COLO668 (cell line): ENCODE data around the gene OSBPL8.

Experiments
- DNase-seq: peaks from one replicate; lab custom pipeline; 2025; ENCODE audit not compliant: unreplicated experiment; lab: John Stamatoyannopoulos, UW

Gene OSBPL8

DNA sequence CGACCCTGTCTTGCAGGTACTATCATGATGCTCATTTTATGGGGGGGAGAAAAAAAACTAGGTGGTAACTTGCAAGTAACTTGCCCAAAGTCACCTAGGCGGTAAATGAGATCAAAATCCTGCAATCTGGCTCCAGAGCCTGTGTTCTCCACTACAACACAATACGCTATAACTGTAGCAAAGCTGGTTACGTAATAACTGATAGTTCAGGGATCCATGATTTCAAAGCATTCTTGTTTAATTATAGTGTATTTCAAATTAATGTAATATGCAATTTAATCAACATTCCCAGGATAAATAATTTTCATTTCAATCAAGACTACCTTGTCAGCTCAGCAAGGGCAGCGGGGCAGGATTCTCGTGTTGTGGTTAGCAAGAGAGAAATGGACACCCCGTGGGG, 243.1 kb downstream of the OSBPL8 start:
- no peak for DNase-seq

GRCh38 chr12:76313299-76313698, 246.3 kb downstream of the OSBPL8 start:
- no peak for DNase-seq

- no peak for DNase-seq
These were observed 247.3 kb downstream of the OSBPL8 start for GRCh38 chr12:76312315-76312714.

DNA sequence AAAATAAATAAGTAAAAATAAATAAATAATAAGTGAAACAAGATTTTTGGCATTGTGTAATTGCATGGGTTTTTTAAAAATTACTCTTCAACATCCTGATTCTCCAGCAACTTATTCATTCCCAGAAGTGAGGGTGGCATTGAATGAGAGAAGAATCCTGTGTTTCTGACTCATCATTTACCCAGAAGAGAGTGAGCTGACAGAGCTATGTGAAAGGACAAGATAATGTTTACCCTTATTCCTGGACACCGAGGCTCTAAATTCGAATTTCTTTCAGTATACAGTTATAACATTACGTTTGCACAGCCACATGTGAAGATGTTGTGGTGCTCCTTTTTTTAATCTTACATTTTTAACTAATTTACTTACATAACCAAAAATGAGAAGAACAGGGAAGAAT, 247.8 kb downstream of the OSBPL8 start:
- no peak for DNase-seq

GRCh38 chr12:76310110-76310509, 249.5 kb downstream of the OSBPL8 start:
- DNase-seq: no peak

DNA sequence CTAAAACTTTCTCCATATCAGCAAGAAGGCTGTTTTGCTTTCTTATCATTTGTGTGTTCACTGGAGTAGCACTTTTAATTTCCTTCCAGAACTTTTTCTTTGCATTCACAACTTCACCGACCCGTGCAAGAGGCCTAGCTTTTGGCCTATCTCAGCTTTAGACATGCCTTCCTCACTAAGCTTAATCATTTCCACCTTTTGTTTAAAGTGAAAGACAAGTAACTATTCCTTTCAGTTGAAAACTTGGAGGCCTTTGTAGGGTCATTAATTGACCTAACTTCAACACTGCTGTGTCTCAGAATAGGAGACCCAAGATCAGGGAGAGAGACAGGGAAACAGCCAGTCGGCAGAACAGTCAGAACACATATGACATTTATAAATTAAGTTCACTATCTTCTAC, 250.7 kb downstream of the OSBPL8 start:
- no peak for DNase-seq

DNA sequence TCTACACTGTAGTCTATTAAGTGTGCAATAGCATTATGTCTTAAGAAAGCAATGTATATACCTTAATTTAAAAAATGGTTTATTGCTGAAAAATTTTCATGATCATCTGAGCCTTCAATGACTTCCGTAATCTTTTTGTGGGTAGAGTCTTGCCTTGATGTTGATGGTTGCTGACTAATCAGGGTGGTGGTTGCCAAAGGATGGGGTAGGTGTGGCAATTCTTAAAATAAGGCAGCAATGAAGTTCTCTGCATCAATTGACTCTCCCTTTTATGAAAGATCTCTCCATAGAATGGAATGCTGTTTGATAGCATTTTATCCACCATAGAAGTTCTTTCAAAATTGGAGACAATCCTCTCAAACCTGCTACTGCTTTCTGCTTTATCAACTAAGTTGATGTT, 252.5 kb downstream of the OSBPL8 start:
- no peak for DNase-seq

GRCh38 chr12:76303989-76304460, 255.5 kb downstream of the OSBPL8 start:
- no peak for DNase-seq

DNA sequence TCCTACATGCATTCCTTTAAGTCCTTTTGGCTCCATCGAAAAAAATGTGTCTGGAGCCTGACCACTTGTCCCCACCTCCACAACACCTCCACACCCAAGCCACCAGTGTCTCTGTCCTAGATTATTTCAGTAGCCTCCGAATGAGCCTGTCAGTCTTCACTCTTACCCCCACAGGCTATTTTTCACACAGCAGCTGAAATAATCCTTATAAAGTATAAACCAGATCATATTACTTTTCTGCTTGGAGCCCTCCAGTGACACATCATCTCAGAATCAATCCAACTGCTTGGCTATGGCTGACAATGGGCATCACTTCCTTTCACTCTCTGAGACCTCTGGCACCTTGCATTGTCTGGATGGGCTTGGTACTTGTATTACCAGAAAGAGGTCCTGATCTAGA, 256.2 kb downstream of the OSBPL8 start:
- DNase-seq: no peak
